HCT116 (cell line): Measurements from ENCODE around the gene LCN15. TPM values are rescaled to one million over a fixed set of nuclear protein-coding genes. Genes with fewer than 3 reads are reported as not detected.
"Not testable (repeated sequence)": the region's sequence is repeated elsewhere in the genome, so short reads cannot be mapped to it uniquely, and the experiment has no call there.

Experiments used
- ATAC-seq: fragments of 200-7000 bp; cut with Tn5 transposase; 2 replicates; pipeline ENCODE4 v1.9.1; 2020; ENCODE audit warnings: mild to moderate bottlenecking, moderate library complexity
- BruUV-seq: library from RNA; stranded (reverse); fragments of 400-500 nt; replicated peaks from 2 replicates; lab custom pipeline; 2021; lab: Mats Ljungman, UMichigan
- CTCF ChIA-PET: fragments of 300-600 bp; sonication (Branson Sonifier 250); formaldehyde crosslinking; loops from one replicate; lab custom pipeline; 2021; ENCODE audit warnings: antibody characterized with exemption; lab: Charles Lee
- POLR2A ChIA-PET: fragments of 300-600, 350-600 bp; sonication (Branson Sonifier 250); formaldehyde crosslinking; loops from one replicate; lab custom pipeline; 2021; ENCODE audit warnings: antibody characterized with exemption; lab: Charles Lee
- RAD21 ChIA-PET, 2 experiments: fragments of 300-600 bp; sonication (Branson Sonifier 250); formaldehyde crosslinking; loops; one replicate each; lab custom pipeline; 2023; ENCODE audit warnings: low total read pairs in 2 of 2; ENCODE audit not compliant: uncharacterized antibody in 2 of 2, unreplicated experiment in 2 of 2, low non-redundant PET in 1 of 2; lab: Charles Lee
- DNase-seq: peaks from one replicate; pipeline ENCODE4 v3.0.0-alpha.2; 2010; ENCODE audit warnings: low read depth, low spot score
- H2AFZ ChIP-seq: fragments of 200-600 bp; shearing (Covaris generic), sonication (generic); 2 replicates; pipeline ENCODE4 v1.6.1; 2017; ENCODE audit warnings: low read depth, mixed run types, mixed read lengths, antibody characterized with exemption, low read length; ENCODE audit not compliant: poor library complexity, severe bottlenecking
- H3K27ac ChIP-seq: 2 replicates; pipeline ENCODE4 v1.5.1; 2012; ENCODE audit warnings: low read depth, low read length
- H3K27me3 ChIP-seq: fragments of 200-600 bp; sonication (generic); 2 replicates; pipeline ENCODE4 v1.6.1; 2016; ENCODE audit warnings: mixed run types, low read length, mixed read lengths; ENCODE audit not compliant: insufficient read depth
- H3K36me3 ChIP-seq, 2 experiments: fragments of 200-500 bp in 1 of 2; fragments of 200-600 bp in 1 of 2; sonication (Bioruptor generic) in 1 of 2; sonication (generic) in 1 of 2; 2 replicates each; pipeline versions ENCODE4 v1.5.1 to v1.6.1; 2014 to 2016; ENCODE audit warnings: low read length in 2 of 2, inconsistent platforms in 1 of 2, mixed read lengths in 1 of 2, mixed run types in 1 of 2; ENCODE audit not compliant: insufficient read depth in 2 of 2, control insufficient read depth in 1 of 2
- H3K4me1 ChIP-seq, 2 experiments: fragments of 200-600 bp in 1 of 2; sonication (generic) in 1 of 2; 2 replicates each; pipeline versions ENCODE4 v1.5.1 to v1.6.1; 2012 to 2017; ENCODE audit warnings: low read length in 2 of 2, inconsistent platforms in 1 of 2, mild to moderate bottlenecking in 1 of 2, mixed read lengths in 1 of 2, mixed run types in 1 of 2, moderate library complexity in 1 of 2; ENCODE audit not compliant: insufficient read depth in 2 of 2, control insufficient read depth in 1 of 2
- H3K4me2 ChIP-seq: fragments of 200-600 bp; sonication (generic); 2 replicates; pipeline ENCODE4 v1.6.1; 2017; ENCODE audit warnings: mixed run types, low read length, mixed read lengths
- H3K4me3 ChIP-seq, 2 experiments: fragments of 200-600 bp in 1 of 2; sonication (generic) in 1 of 2; replicated peaks in 1 of 2; 2 replicates each; pipeline ENCODE4 v1.5.1; 2011 to 2016; ENCODE audit warnings: low read length in 2 of 2, control low read depth in 1 of 2, low read depth in 1 of 2, mild to moderate bottlenecking in 1 of 2, mixed read lengths in 1 of 2, mixed run types in 1 of 2
- H3K79me2 ChIP-seq: fragments of 200-600 bp; sonication (generic); 2 replicates; pipeline ENCODE4 v1.6.1; 2017; ENCODE audit warnings: mild to moderate bottlenecking, mixed run types, low read length, moderate library complexity, mixed read lengths; ENCODE audit not compliant: insufficient read depth
- H3K9ac ChIP-seq: fragments of 200-600 bp; sonication (generic); 2 replicates; pipeline ENCODE4 v1.6.1; 2016; ENCODE audit warnings: low read length, mixed read lengths
- H3K9me2 ChIP-seq: fragments of 200-600 bp; sonication (generic), shearing (Covaris generic); 2 replicates; pipeline ENCODE4 v1.6.1; 2017; ENCODE audit warnings: mixed run types, mild to moderate bottlenecking, moderate library complexity; ENCODE audit not compliant: insufficient read depth
- H3K9me3 ChIP-seq, 2 experiments: fragments of 200-500 bp in 1 of 2; fragments of 200-600 bp in 1 of 2; sonication (Bioruptor generic) in 1 of 2; sonication (generic) in 1 of 2; 2 replicates each; pipeline ENCODE4 v1.6.1; 2014 to 2017; ENCODE audit warnings: low read length in 2 of 2, mixed read lengths in 2 of 2, inconsistent platforms in 1 of 2, low read depth in 1 of 2, mild to moderate bottlenecking in 1 of 2, mixed run types in 1 of 2, moderate library complexity in 1 of 2; ENCODE audit not compliant: control insufficient read depth in 1 of 2, insufficient read depth in 1 of 2
- H4K20me1 ChIP-seq: fragments of 200-600 bp; sonication (generic), shearing (Covaris generic); 2 replicates; pipeline ENCODE4 v1.6.1; 2017; ENCODE audit warnings: mixed run types, mild to moderate bottlenecking, moderate library complexity; ENCODE audit not compliant: insufficient read depth
- CBX3 ChIP-seq: IDR thresholded peaks from 2 replicates; pipeline ENCODE4 v1.6.1; 2012; ENCODE audit warnings: low read depth
- CEBPB ChIP-seq: IDR thresholded peaks from 2 replicates; pipeline ENCODE4 v1.6.1; 2012; ENCODE audit warnings: low read depth
- EGR1 ChIP-seq: IDR thresholded peaks from 2 replicates; pipeline ENCODE4 v1.6.1; 2012; ENCODE audit warnings: low read depth
- ELF1 ChIP-seq: IDR thresholded peaks from 2 replicates; pipeline ENCODE4 v1.6.1; 2012; ENCODE audit warnings: low read depth, borderline replicate concordance
- EZH2 ChIP-seq: fragments of 200-600 bp; sonication (generic); IDR thresholded peaks from 2 replicates; pipeline ENCODE4 v1.6.1; 2017; ENCODE audit warnings: antibody characterized with exemption, mixed run types
- JUND ChIP-seq: IDR thresholded peaks from 2 replicates; pipeline ENCODE4 v1.6.1; 2012
- SIN3A ChIP-seq: IDR thresholded peaks from 2 replicates; pipeline ENCODE4 v1.6.1; 2012; ENCODE audit warnings: low read depth
- ZBTB33 ChIP-seq: IDR thresholded peaks from 2 replicates; pipeline ENCODE4 v1.6.1; 2011; ENCODE audit warnings: mild to moderate bottlenecking, low read length, moderate library complexity; ENCODE audit not compliant: insufficient replicate concordance; ENCODE audit errors: extremely low read depth
- ZNF274 ChIP-seq: fragments of 200-500 bp; sonication (Bioruptor generic); IDR thresholded peaks from 2 replicates; pipeline ENCODE4 v1.6.1; 2014; ENCODE audit warnings: mild to moderate bottlenecking, low read depth, low read length, inconsistent platforms
- intact Hi-C: fragments of 100-400 bp; cut with micrococcal nuclease; formaldehyde crosslinking; loops from 2 replicates; pipeline ENCODE4 v1.10.0; 2022
- total RNA-seq: library from RNA; stranded (reverse); gene quantifications from one replicate; pipeline ENCODE4 v1.2.1, GENCODE V29; 2021; ENCODE audit not compliant: unreplicated experiment
- TF ChIP-seq, protein P1 (sequence below): IDR thresholded peaks from 2 replicates; pipeline ENCODE4 v1.6.1; 2012; ENCODE audit warnings: low read depth

The LCN15 gene
- total RNA-seq, 1 experiment from 2014 or later = 0.76 TPM

GRCh38 chr9:136786451-136786850 lies 22.1 kb upstream of the LCN15 start:
- Histone ChIP-seq H3K36me3 (no peaks in the 10 kb centered on the region), H2AFZ (no peak overlapping the region), H3K4me1 (peaks cover 10 to 26% of the 10 kb centered on the region in 2 experiments; a peak in 3 of 4 replicates), H4K20me1 (no peaks in the 10 kb centered on the region), H3K79me2 (no peaks in the 10 kb centered on the region; the same call in 1 of the 2 replicates), H3K4me3 (no peak overlapping the region), H3K9me2 (no peaks in the 10 kb centered on the region), H3K4me2 (no peak overlapping the region), H3K9me3 (no peaks in the 10 kb centered on the region), H3K27me3 (no peaks in the 10 kb centered on the region), H3K27ac (no peak overlapping the region), H3K9ac (no peak overlapping the region)
- no peak for TF ChIP-seq EZH2
- TF ChIP-seq CBX3 = no peak
- TF ChIP-seq CEBPB = no peak
- TF ChIP-seq, protein P1, sequence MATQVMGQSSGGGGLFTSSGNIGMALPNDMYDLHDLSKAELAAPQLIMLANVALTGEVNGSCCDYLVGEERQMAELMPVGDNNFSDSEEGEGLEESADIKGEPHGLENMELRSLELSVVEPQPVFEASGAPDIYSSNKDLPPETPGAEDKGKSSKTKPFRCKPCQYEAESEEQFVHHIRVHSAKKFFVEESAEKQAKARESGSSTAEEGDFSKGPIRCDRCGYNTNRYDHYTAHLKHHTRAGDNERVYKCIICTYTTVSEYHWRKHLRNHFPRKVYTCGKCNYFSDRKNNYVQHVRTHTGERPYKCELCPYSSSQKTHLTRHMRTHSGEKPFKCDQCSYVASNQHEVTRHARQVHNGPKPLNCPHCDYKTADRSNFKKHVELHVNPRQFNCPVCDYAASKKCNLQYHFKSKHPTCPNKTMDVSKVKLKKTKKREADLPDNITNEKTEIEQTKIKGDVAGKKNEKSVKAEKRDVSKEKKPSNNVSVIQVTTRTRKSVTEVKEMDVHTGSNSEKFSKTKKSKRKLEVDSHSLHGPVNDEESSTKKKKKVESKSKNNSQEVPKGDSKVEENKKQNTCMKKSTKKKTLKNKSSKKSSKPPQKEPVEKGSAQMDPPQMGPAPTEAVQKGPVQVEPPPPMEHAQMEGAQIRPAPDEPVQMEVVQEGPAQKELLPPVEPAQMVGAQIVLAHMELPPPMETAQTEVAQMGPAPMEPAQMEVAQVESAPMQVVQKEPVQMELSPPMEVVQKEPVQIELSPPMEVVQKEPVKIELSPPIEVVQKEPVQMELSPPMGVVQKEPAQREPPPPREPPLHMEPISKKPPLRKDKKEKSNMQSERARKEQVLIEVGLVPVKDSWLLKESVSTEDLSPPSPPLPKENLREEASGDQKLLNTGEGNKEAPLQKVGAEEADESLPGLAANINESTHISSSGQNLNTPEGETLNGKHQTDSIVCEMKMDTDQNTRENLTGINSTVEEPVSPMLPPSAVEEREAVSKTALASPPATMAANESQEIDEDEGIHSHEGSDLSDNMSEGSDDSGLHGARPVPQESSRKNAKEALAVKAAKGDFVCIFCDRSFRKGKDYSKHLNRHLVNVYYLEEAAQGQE = no peak
- no peak for TF ChIP-seq EGR1
- no peak for TF ChIP-seq ZBTB33
- no peak for TF ChIP-seq ZNF274
- TF ChIP-seq ELF1 = no peak
- no peak for TF ChIP-seq JUND
- TF ChIP-seq SIN3A = no peak
- ChIA-PET RAD21 (interaction anchor here in 1 of 2 experiments (0.6 kb wide), 1 partner anchor 13 kb away, joined by 3 read pairs; no protein-coding TSS in a partner anchor), CTCF (interaction anchor here (1.4 to 2.0 kb wide), 2 partner anchors 249 to 260 kb away, joined by 4 read pairs; no protein-coding TSS in a partner anchor), POLR2A (no interaction called here)
- no peak for ATAC-seq
- no TSS peak for BruUV-seq
- DNase-seq = no peak
- intact Hi-C loops = loop anchor here (5.0 to 10.0 kb wide), 2 partner anchors 156 to 438 kb away; partner anchors contain the start of genes CYSRT1, FBXW5, RNF208 and RNF224

- H3K9ac ChIP-seq, H3K79me2 ChIP-seq, POLR2A ChIA-PET, H3K36me3 ChIP-seq, H3K9me3 ChIP-seq, BruUV-seq, H4K20me1 ChIP-seq, H3K4me2 ChIP-seq, H3K27ac ChIP-seq, RAD21 ChIA-PET, H3K27me3 ChIP-seq, H3K9me2 ChIP-seq, H3K4me3 ChIP-seq, DNase-seq, ATAC-seq, H2AFZ ChIP-seq: not testable (repeated sequence)
- CTCF ChIA-PET = interaction anchor here (1.4 kb wide), 1 partner anchor 249 kb away, joined by 4 read pairs; no protein-coding TSS in a partner anchor
- intact Hi-C loops = loop anchor here (5.0 to 10.0 kb wide), 2 partner anchors 157 to 439 kb away; partner anchors contain the start of genes CYSRT1, FBXW5, RNF208 and RNF224
- peaks cover 10 to 23% of the 10 kb centered on the region in 2 experiments; a peak in 3 of 4 replicates for H3K4me1 ChIP-seq
Observed at GRCh38 chr9:136785565-136786355, 21.4 kb upstream of the LCN15 start.
